HG03457 (cell line): Measurements from ENCODE around the gene PDIA5.

Experiments used
- ATAC-seq: cut with Tn5 transposase; IDR thresholded peaks from one replicate; pipeline ENCODE4 v1.9.1; 2021; ENCODE audit warnings: moderate number of reproducible peaks; ENCODE audit not compliant: unreplicated experiment

PDIA5 gene

DNA sequence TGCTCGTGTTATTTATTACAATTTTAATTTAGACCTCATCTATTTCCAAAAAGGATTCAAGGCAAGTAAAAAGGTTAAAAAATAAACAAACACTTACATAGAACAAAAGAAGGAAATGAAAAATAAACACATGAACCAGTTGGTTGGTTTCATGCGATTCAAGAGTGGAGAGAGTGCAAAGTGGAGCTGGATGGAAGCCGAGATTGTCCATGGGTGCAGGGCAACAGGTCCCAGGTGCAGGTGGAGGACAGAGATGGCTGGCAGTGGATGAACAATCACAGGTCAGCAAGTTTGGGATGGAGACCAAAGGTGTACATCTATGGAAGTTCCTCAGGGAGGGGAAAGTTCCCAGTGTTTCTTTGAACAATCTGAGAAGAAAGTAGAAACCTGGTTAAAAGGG, 27.6 kb upstream of the PDIA5 start:
- no peak for ATAC-seq

DNA sequence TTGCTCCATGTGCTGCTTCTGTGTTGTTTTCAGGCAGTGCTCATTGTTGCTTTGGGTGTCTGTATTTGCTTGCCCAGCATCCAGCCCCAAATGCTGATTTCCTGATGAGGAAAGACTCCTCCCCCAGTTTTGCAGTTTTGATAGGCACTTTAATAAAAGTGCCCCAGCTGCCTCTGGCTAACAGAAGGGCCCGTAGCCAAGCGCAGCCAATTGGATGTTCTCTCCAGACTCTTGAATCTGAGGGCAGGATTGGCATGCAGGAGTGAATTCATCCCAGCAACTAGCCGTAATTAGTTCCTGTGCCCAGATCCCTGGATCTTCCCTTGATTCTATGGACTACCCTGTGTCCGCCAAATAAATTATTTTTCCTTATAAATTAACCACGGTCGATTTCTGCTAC, 24.4 kb upstream of the PDIA5 start:
- no peak for ATAC-seq

DNA sequence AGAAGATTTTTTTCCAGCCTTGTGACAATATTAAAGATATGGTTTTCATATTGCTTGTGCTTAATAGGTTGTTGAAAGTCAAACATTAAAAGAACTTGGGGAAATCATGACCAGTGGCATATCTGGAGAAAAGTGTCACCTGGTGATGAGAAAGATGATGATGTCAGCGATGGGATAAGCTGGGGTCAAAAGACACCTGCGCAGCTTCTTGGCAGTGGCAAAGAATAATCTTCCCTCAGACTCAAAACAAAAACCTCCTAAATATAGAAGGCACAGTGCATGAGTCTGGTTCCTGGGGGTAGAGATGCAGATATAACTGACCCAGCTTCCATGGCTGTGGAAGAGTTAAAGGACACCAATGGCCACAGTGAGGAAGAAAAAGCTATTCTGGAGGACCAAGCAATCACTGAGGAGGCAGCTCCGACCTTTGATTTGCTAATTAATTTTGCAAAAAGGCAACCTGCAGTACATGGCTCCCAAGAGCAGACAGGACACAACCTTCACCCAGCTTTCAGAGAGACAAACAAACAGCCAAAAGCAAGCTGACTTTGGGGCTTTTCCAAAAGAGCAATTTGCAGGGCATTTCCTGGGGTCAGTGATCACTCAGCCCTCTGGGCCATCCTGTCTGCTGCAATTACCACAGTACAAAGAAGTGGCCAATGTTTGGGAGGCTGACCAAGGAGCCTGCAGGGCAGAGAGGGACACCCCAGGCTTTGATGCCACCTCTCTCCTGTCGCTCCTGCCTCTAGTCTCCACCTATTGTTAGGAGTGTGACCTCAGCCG, 21.7 kb upstream of the PDIA5 start:
- no peak for ATAC-seq

DNA sequence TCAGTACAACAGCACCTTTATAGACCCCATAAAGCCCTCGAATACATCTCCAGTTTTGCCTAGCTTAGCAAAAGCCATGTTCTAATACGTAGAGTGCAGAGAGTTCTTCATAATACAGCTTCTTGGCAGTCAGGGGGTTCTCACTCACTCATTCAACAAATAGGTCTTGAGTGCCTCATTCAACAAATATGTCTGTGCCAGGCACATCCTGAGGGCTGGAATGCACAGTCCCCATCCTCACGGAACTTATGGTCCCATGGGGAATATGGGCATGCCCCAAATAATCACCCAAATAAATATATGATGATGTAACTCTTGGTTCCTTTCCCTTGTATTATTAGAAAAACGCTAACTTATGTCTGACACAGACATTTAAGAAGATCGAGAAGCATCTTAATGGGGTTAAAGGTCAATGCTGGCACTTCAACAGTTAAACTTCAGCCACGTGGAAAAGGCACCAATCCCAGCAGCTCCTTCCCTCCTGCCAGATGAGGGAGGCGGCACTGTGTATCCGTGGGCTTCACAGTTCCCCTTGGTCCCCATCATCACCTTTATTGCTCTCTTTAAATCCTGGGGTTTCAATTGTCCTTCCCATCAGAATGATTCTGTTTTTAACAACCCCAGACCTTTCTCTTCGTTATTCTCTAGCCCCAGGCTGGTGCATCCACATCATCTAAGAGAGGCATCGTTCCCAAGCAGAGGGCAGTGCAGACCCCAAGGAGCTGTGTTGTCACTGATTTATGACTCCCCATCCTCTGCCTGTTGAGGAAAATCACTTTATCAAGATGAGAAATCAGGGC, 20.4 kb upstream of the PDIA5 start:
- ATAC-seq, result no peak

DNA sequence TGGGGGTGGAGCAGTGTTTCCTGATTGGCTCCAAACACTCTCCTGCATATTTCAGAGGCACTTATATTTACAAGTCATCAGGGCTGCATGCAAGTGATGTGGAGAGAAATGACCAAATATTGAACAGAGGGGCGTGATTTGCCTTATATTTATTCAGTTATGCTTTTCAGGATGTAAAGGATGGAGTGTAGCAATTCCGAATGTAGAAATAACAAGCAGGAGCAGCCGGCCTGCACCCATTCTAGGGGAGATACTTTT, 19.8 kb upstream of the PDIA5 start:
- no peak for ATAC-seq

DNA sequence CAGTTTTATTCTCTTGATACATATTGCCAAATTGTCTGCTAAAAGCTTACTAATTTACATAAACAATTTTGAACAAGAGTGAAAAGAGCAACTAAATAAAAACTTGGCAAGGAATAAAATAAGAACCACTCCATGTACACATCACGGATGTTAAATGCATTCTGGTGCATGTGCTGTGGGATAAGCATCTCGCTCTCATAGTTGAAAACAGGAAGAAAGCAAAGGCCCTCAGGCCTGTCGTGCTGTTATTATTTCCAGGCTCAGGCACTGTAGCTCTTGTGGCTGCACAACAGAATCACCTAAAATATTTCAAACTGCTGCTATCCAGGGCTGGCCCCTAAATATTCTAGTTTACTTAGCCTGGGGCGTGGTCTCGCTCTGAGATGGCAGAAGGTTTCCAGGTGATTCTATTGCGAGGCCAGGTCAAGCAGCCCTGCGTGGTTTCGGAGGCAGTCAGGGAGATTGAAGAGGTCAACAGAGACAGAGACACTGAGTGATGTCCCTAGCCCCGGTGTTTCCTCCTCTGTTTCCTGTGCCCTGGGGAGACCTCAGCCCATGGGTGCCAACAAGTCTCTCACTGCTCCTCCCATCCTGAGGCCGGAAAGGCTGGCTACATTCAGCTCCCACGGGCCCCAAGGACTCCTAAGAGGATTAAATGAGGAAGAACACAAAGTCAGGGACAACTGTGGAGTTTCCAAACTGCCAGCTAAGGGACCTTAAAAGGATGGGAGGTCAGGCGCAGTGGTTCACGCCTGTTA, 18.2 kb upstream of the PDIA5 start:
- ATAC-seq, result no peak

DNA sequence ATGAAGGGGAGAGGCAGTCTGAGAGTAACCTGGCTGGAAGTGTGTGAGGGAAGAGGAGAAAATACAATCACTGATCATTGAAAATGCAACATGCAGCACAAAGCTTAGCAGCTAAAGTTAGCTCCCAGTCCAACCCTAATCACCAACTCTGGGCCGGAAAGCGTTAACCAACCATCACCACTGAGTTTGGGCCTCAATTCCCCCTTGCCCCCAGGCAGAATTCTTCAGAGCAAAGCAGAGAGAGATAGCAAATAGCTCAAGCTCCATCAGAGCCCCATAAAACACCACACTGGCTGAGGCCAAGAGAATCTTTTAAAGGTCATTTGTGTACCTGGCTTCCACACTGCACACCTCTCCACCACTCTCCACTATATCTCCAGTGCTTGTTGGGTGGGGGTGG, 16.2 kb upstream of the PDIA5 start:
- no peak for ATAC-seq

DNA sequence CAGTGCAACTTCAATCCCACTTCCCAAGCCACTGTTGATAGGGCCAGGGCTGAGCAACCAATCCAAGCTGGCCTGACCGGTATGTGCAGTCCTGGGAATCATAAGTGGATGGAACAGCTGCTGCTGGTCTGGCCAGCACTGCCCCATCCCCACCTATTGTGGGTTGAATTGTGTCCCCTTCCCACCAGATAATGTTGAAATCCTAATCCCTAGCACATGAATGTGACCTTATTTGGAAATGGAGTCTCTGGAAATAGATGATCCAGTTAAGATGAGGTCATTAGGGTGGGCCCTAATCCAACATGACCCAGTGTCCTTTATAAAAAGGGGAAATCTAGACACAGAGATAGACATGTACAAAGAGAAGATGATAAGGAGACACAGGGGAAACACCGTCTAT, 13.7 kb upstream of the PDIA5 start:
- no peak for ATAC-seq

DNA sequence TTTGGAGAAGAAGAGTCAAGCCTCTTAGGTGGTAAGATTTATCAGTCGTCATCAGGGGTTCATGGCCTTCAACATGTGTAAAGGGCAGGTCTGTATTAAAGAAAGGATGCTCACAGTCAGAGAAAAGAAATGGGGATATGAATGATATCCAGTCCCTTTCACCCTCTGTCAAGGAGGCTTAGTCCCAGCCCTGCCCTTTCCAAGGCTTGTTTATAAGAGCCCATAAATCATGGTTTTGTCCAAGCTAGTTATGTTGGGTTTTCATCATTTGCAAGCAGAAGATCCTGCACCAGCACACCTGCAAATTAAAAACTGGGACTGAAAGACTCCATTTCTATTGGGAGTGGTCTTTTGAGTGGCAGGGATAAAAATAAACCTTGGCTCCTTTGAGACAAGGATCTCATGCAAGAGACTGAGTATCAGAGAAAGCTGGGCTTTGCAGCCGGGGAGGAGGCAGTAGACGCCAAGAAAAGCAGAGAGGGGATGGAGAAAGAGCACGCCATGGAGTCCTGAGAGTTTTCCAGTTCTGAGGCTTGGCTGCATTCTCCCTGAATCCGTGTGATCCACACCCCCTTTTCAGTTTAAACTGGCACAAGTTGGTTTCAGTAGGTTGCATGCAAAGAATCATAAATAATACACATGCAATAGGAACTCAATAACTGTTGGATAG, 12.6 kb upstream of the PDIA5 start:
- ATAC-seq, result no peak

DNA sequence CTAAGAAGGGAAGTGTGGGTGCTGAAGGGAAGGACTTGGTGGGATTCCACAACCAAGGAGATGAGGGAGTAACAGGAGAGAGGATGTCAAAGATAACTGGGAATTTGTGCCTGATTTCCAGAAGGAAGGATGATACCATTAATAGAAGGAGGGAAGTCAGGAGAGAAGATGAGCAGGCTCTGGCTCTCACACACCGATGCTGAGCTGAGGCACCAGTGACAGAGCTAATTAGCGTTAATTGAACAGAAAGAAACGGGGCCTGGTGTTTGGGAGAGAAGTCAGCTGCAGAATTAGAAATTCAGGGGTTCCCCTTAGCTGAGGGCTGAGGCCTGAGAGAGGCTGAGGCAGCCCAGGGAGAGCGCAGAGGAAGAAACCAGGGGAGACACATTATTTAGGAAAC, 11.9 kb upstream of the PDIA5 start:
- ATAC-seq, result no peak

DNA sequence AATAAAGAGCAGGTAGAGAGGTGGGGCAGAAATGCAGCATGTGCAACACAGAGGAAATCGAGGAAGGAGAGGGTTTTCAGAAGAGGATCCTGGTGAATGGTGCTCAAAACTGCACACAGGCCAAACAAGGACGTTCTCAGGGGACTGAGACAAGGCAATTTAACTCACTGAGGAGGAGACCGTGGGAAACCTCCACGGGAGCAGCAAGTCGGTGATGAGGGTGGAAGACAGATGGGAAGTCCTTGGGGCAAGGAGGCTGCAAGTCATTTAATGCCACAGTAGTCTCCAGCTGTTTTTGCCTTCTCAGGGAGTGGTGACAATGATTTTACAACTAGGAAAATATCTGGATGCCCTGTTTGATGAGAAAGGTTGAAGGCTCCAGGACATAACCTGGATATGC, 11.5 kb upstream of the PDIA5 start:
- no peak for ATAC-seq

DNA sequence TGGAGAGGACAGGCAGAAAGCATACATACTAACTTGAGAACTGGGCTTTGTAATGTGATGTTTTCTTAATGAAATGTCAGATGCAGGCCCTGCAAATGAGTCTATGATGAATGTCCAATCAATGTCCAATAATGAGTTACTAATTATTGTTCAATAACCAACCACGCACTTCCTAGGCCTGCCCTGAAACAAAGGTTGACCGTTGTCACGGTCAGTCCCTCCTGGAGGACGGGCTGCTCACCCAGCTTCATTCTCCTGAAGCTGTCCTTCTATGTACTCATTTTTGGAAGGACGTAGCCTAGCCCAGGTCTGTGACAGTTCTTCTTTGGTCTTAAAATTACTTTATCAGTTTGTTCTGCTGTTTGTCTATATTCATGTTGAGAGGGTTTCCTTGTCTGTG, 8.3 kb upstream of the PDIA5 start:
- ATAC-seq, result no peak

DNA sequence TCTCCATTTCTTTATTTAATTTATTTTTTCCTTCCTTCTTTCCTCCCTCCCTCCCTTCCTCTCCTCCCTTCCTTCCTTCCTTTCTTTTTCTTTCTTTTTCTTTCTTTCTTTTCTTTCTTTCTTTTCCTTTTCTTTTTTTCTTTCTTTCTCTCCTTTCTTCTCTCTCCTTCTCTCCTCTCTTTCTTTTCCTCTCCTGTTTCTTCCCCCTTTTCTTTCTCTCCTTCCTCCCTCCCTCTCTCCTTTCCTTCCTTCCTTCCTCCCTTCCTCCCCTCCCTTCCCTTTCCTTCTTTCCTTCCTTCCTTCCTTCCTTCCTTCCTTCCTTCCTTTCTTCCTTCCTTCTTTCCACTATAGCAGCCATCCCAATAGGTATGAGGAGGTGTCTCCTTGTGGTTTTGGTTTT, 6.8 kb upstream of the PDIA5 start:
- ATAC-seq, result no peak

DNA sequence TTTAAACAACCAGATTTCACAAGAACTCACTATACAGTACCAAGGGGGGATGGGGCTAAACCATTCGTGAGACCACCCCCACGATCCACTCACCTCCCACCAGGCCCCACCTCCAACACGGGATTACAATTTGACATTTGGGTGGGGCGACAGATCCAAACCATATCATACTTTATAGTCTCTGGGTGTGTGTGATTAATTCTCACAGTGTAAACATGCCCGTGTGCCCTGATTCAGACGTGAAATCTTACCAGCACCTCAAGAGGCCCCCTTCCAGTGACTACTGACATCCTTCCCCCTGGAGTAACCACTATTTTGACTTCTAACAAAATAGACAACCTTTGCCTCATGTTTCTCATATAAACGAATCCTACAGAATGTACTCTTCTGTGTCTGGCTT, 5.0 kb upstream of the PDIA5 start:
- no peak for ATAC-seq

DNA sequence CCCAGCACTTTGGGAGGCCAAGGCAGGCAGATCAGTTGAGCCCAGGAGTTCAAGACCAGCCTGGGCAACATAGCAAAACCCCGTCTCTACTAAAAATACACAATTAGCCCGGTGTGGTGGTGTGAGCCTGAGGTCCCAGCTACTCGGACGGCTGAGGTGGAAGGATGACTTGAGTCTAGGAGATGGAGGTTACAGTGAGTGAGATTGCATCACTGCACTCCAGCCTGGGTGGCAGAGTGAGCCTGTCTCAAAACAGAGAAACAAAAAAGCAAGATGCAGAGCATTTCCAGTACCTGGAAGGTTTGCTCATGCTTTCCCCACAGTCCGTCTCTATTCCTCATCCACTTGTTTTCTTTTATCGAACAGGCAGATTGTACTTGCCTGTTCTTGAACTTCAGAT, 3.8 kb upstream of the PDIA5 start:
- no peak for ATAC-seq

DNA sequence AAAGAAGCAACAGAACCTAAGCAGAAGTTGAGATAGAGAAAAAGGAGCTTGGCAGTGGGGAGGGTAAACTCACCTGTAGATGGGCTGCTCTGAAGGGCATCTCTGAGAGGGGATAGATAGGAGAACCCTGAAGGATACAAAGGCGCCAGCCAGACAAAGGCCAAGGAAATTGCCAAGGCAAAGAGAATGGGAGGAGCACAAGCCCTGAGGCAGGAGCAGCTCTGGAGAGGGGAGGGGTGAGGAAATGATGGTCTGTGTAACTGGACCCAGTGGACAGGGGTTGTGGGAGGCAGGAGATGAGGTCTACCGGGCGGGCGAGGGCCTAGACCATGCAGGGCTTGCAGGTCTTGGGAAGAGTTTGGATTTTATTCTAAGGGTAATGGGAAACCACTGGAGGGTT, 2.3 kb upstream of the PDIA5 start:
- no peak for ATAC-seq

DNA sequence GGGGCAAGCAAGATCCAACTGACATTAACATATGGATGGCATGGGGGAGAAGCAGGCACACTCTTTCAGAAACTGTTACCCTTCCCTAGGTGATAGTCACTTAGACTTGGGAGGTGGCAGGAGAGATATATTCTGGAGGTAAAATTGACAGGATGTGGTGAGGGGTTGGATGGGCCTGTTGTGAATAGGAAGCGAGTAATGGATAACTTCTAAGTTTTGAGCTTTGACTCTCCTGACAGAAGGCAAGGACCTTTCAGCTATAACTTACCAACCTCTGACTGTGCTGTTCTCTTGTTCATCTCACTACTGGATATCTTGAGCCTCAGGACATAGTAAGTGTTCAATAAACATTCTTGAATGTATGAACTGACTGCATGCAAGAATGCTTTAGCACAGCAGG, 1.9 kb upstream of the PDIA5 start:
- no peak for ATAC-seq

DNA sequence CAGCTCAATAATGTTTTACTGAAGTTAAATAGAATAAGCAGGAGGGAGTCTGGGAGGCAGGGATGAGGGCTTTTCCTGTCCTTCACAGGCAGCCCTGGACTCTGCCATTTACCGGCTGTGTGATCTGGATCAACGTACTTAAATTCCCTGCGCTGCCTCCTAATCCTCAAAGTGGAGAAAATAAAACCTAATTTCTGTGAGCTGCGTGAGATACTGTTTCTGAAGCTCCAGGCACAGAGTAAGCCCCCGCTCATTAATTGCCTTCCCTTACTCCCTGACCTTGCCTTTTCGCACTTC, 278 bp upstream of the PDIA5 start:
- ATAC-seq, result no peak

DNA sequence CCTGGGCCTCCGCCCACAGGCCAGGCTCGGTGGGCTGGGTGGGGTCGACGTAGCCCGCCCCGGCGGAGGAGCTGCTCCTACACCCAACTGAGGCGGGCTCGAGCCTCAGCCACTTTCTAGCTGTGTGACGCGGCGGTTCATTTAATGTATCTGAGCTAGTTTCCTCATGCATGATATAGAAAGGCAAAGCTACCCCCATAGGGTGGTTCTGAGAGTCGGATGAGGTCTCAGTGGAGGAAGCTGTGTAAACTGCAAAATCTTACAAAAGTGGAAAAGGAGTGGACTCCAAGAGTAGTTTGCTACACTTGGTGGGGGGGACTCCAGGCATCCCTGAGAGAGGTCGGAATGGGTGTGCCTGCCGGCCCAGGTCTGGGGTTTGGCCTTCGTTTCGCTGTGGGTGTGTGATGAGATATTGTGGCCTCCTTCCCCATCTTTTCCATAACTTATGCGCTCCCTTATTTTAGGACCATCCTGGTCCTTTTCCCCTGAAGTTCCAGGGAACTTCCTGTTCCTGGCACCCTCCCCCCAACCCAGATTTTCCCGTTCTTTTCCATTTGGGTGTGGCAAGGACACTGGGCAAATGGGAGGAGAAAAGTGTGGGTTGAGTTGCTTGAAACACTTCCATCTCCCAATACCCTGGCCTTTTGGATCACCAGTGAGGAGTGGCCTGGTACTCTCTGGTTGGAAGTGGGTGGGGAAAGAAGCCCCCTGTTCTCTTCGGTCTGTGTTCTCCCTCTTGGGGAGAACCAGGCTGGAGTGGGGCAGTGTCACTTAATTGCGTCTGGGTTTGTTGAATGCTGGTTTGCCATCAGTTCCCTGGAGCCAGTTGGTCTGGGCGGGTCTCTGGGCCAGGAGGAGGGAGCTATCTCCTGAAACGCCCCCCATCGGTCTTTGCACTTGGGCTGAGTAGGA, 1.1 kb downstream of the PDIA5 start:
- peak; percentile 28 for ATAC-seq

DNA sequence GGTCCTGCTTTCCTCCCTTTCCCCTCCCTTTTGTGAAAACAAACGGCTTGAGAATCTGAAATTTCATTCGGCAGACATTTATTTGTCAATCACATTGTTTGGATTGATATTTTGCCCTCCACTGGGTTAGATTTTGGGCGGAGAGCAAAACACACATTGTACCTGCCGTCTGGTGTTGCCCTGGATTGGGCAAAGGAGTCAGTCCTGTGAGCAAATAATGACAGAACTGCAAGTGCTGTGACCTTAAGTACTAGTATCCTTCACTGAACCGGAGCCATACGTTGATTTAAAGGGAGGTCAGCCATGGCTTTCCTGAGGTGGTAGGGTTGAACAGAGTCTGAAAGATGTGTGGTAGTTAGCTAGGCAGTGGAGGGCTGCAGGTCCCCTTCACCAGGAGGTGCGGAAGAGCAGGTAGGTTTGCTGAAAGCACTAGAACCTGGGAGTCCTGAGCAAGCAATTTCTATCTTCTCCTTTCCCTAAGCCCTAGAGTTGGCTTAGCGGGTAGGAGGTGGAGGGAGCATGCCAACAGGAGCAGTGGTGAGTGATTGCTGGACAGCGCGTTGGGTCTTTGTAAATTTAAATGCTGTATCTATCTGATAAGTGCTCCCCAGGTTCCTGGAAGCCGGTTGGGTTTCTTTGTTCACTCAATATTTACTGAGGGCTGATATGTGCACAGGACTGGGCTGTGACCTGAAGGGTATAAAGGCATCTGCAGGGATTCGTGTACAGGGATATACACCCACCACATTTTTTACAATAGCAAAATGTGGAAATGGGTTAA, 2.0 kb downstream of the PDIA5 start:
- ATAC-seq, result no peak
